Fibroblast of upper back skin (primary cell): ENCODE measurements around the gene NR4A1.

Experiments used
- DNase-seq: peaks from one replicate; pipeline ENCODE4 v3.0.0-alpha.2; 2013

NR4A1 gene

GRCh38 chr12:52042706-52043385 is 8.4 kb upstream of the NR4A1 start:
- DNase-seq, result no peak

GRCh38 chr12:52043386-52044212 is 7.6 kb upstream of the NR4A1 start:
- DNase-seq, result no peak

- DNase-seq, result peak; percentile 69
These were observed 6.8 kb upstream of the NR4A1 start for GRCh38 chr12:52044292-52044983.

GRCh38 chr12:52045794-52046199 is 5.4 kb upstream of the NR4A1 start:
- DNase-seq, result no peak

- no peak for DNase-seq
These were observed 4.4 kb upstream of the NR4A1 start for GRCh38 chr12:52046859-52047258.

GRCh38 chr12:52049286-52049685 is 2.0 kb upstream of the NR4A1 start:
- no peak for DNase-seq

GRCh38 chr12:52049688-52050087 is 1.6 kb upstream of the NR4A1 start:
- no peak for DNase-seq

GRCh38 chr12:52050116-52050757 is 1.0 kb upstream of the NR4A1 start:
- no peak for DNase-seq

GRCh38 chr12:52052468-52053186 is 1.4 kb downstream of the NR4A1 start:
- DNase-seq, result no peak

- DNase-seq, result no peak
These were observed 2.4 kb downstream of the NR4A1 start for GRCh38 chr12:52053536-52054209.

- no peak for DNase-seq
These were observed 3.1 kb downstream of the NR4A1 start for GRCh38 chr12:52054231-52054832.

- DNase-seq, result no peak
These were observed 3.8 kb downstream of the NR4A1 start for GRCh38 chr12:52054833-52055730.

- DNase-seq, result no peak
These were observed 4.8 kb downstream of the NR4A1 start for GRCh38 chr12:52055731-52056711.

- no peak for DNase-seq
These were observed 5.8 kb downstream of the NR4A1 start for GRCh38 chr12:52056801-52057637.

- DNase-seq, result no peak
These were observed 6.7 kb downstream of the NR4A1 start for GRCh38 chr12:52057638-52058576.

GRCh38 chr12:52058631-52059361 is 7.6 kb downstream of the NR4A1 start:
- DNase-seq, result no peak
